Mesendoderm (in vitro differentiated cells): Measurements from ENCODE around the gene SPATA12.
"Not testable (repeated sequence)": the region's sequence is repeated elsewhere in the genome, so short reads cannot be mapped to it uniquely, and the experiment has no call there.

ENCODE experiments used
- DNase-seq: peaks from one replicate; pipeline ENCODE4 v3.0.0; 2013
- H2AK5ac ChIP-seq: 2 replicates; pipeline ENCODE4 v1.6.1; 2013; ENCODE audit warnings: low read length, inconsistent platforms
- H2BK120ac ChIP-seq: 2 replicates; pipeline ENCODE4 v1.6.1; 2013; ENCODE audit warnings: low read depth, mild to moderate bottlenecking, low read length, moderate library complexity, mixed read lengths
- H2BK15ac ChIP-seq: replicated peaks from 2 replicates; pipeline ENCODE4 v1.6.1; 2013; ENCODE audit warnings: low read depth, mild to moderate bottlenecking, moderate library complexity
- H2BK5ac ChIP-seq: 2 replicates; pipeline ENCODE4 v1.6.1; 2013; ENCODE audit warnings: low read length, inconsistent platforms
- H3K18ac ChIP-seq: 2 replicates; pipeline ENCODE4 v1.6.1; 2013; ENCODE audit warnings: mild to moderate bottlenecking, low read length, mixed read lengths
- H3K23ac ChIP-seq: one replicate; pipeline ENCODE4 v1.6.1; 2013; ENCODE audit warnings: low read length
- H3K27ac ChIP-seq: 2 replicates; pipeline ENCODE4 v1.5.1; 2013; ENCODE audit warnings: low read depth, mild to moderate bottlenecking, inconsistent platforms, low read length, moderate library complexity
- H3K27me3 ChIP-seq: 2 replicates; pipeline ENCODE4 v1.6.1; 2013; ENCODE audit warnings: low read length, control low read depth, mild to moderate bottlenecking, inconsistent platforms; ENCODE audit not compliant: insufficient read depth, poor library complexity
- H3K36me3 ChIP-seq: 2 replicates; pipeline ENCODE4 v1.6.1; 2013; ENCODE audit warnings: low read length, inconsistent platforms; ENCODE audit not compliant: control insufficient read depth, insufficient read depth
- H3K4ac ChIP-seq: one replicate; pipeline ENCODE4 v1.6.1; 2013; ENCODE audit warnings: low read depth, mild to moderate bottlenecking, low read length, moderate library complexity
- H3K4me1 ChIP-seq: 2 replicates; pipeline ENCODE4 v1.6.1; 2013; ENCODE audit warnings: low read depth, low read length, inconsistent platforms; ENCODE audit not compliant: control insufficient read depth
- H3K4me2 ChIP-seq: 2 replicates; pipeline ENCODE4 v1.6.1; 2013; ENCODE audit warnings: low read length
- H3K4me3 ChIP-seq: 2 replicates; pipeline ENCODE4 v1.5.1; 2013; ENCODE audit warnings: mild to moderate bottlenecking, low read length
- H3K56ac ChIP-seq: one replicate; pipeline ENCODE4 v1.6.1; 2013; ENCODE audit warnings: low read length
- H3K79me1 ChIP-seq: 2 replicates; pipeline ENCODE4 v1.6.1; 2013; ENCODE audit warnings: low read length, inconsistent platforms
- H3K79me2 ChIP-seq: 2 replicates; pipeline ENCODE4 v1.6.1; 2013; ENCODE audit warnings: mild to moderate bottlenecking, low read length; ENCODE audit not compliant: control insufficient read depth, insufficient read depth
- H3K9ac ChIP-seq: 2 replicates; pipeline ENCODE4 v1.6.1; 2013; ENCODE audit warnings: low read length, inconsistent platforms
- H4K5ac ChIP-seq: one replicate; pipeline ENCODE4 v1.6.1; 2013; ENCODE audit warnings: low read length
- H4K8ac ChIP-seq: one replicate; pipeline ENCODE4 v1.6.1; 2013; ENCODE audit warnings: low read depth, mild to moderate bottlenecking, control low read depth, low read length, moderate library complexity
- WGBS: extraction: QIAGEN DNeasy Blood & Tissue Kit; methylation state at CpG from one replicate; pipeline ENCODE4 v1.1.7; 2013; ENCODE audit warnings: low lambda C conversion rate, missing lambda C conversion rate; ENCODE audit not compliant: insufficient coverage; ENCODE audit errors: extremely low coverage; 5-methylcytosine and 5-hydroxymethylcytosine counted together

The SPATA12 gene

GRCh38 chr3:57083266-57083995 lies 23.0 kb downstream of the SPATA12 start:
- not testable (repeated sequence) for H3K79me2 ChIP-seq, DNase-seq, H3K56ac ChIP-seq, H3K79me1 ChIP-seq, H2BK15ac ChIP-seq, H3K23ac ChIP-seq, H2BK5ac ChIP-seq, H2BK120ac ChIP-seq, H3K27ac ChIP-seq, H4K8ac ChIP-seq, H3K4ac ChIP-seq, H3K27me3 ChIP-seq, H2AK5ac ChIP-seq, H3K9ac ChIP-seq, H4K5ac ChIP-seq, H3K4me2 ChIP-seq, H3K18ac ChIP-seq, H3K36me3 ChIP-seq, H3K4me3 ChIP-seq, H3K4me1 ChIP-seq
- no CpG with 5 or more reads among the region's 16 CpGs for WGBS

GRCh38 chr3:57085211-57085610 lies 24.7 kb downstream of the SPATA12 start:
- no peak for DNase-seq
- no peak overlapping the region for H2AK5ac ChIP-seq
- H3K4me1 ChIP-seq = peaks cover 1% of the 10 kb centered on the region
- WGBS = no CpG with 5 or more reads among the region's 4 CpGs
- H3K79me1 ChIP-seq = no peaks in the 10 kb centered on the region
- no peak overlapping the region for H4K8ac ChIP-seq
- H3K18ac ChIP-seq = no peak overlapping the region
- H3K4me3 ChIP-seq = no peak overlapping the region
- H2BK5ac ChIP-seq = no peak overlapping the region
- H3K23ac ChIP-seq = no peak overlapping the region
- H3K56ac ChIP-seq = no peak overlapping the region
- H3K27me3 ChIP-seq = no peaks in the 10 kb centered on the region
- no peak overlapping the region for H3K4me2 ChIP-seq
- no peak overlapping the region for H3K27ac ChIP-seq
- no peaks in the 10 kb centered on the region for H3K79me2 ChIP-seq
- no peak overlapping the region for H3K9ac ChIP-seq
- H4K5ac ChIP-seq = no peak overlapping the region
- H3K36me3 ChIP-seq = no peaks in the 10 kb centered on the region
- no peak overlapping the region for H3K4ac ChIP-seq
- H2BK15ac ChIP-seq = no peak overlapping the region
- H2BK120ac ChIP-seq = no peak overlapping the region

- Histone ChIP-seq H3K4me2 (no peak overlapping the region), H2BK120ac (no peak overlapping the region), H2BK5ac (no peak overlapping the region), H3K27me3 (no peaks in the 10 kb centered on the region), H2AK5ac (no peak overlapping the region), H3K36me3 (no peaks in the 10 kb centered on the region), H3K79me2 (no peaks in the 10 kb centered on the region), H3K56ac (no peak overlapping the region), H3K79me1 (no peaks in the 10 kb centered on the region), H3K27ac (no peak overlapping the region), H3K4me3 (no peak overlapping the region), H3K9ac (no peak overlapping the region), H3K4me1 (peaks cover 1% of the 10 kb centered on the region), H3K23ac (no peak overlapping the region), H3K4ac (no peak overlapping the region), H4K5ac (no peak overlapping the region), H3K18ac (no peak overlapping the region), H4K8ac (no peak overlapping the region), H2BK15ac (no peak overlapping the region)
- DNase-seq = no peak
These were observed 25.7 kb downstream of the SPATA12 start for GRCh38 chr3:57086201-57086600.

GRCh38 chr3:57087361-57088092 lies 27.1 kb downstream of the SPATA12 start:
- no peak overlapping the region for H3K4ac ChIP-seq
- no CpG with 5 or more reads among the region's 1 CpG for WGBS

GRCh38 chr3:57088503-57088902 lies 28.0 kb downstream of the SPATA12 start:
- Histone ChIP-seq H3K23ac (no peak overlapping the region), H4K8ac (no peak overlapping the region), H3K4me2 (no peak overlapping the region), H3K18ac (no peak overlapping the region), H3K4ac (no peak overlapping the region), H3K79me2 (peaks cover 2% of the 10 kb centered on the region), H3K27ac (no peak overlapping the region), H3K9ac (no peak overlapping the region), H2AK5ac (no peak overlapping the region), H3K56ac (no peak overlapping the region), H3K4me3 (no peak overlapping the region), H4K5ac (no peak overlapping the region), H3K4me1 (peaks cover 3% of the 10 kb centered on the region), H2BK5ac (no peak overlapping the region), H2BK120ac (no peak overlapping the region), H3K36me3 (no peaks in the 10 kb centered on the region), H2BK15ac (no peak overlapping the region), H3K79me1 (peaks cover 4% of the 10 kb centered on the region), H3K27me3 (no peaks in the 10 kb centered on the region)
- DNase-seq = no peak
- WGBS = no CpG with 5 or more reads among the region's 5 CpGs

More at GRCh38 chr3:57087361-57088092, 27.1 kb downstream of the SPATA12 start:
- Histone ChIP-seq H3K79me2 (peaks cover under 1% of the 10 kb centered on the region), H4K5ac (no peak overlapping the region), H3K79me1 (peaks cover under 1% of the 10 kb centered on the region), H2BK120ac (no peak overlapping the region), H3K4me1 (peaks cover 3% of the 10 kb centered on the region), H3K4me2 (no peak overlapping the region), H3K18ac (no peak overlapping the region), H3K27ac (no peak overlapping the region), H3K56ac (no peak overlapping the region), H2AK5ac (no peak overlapping the region), H3K36me3 (no peaks in the 10 kb centered on the region), H3K9ac (no peak overlapping the region), H4K8ac (no peak overlapping the region), H2BK5ac (no peak overlapping the region), H3K23ac (no peak overlapping the region), H3K4me3 (no peak overlapping the region), H2BK15ac (no peak overlapping the region), H3K27me3 (no peaks in the 10 kb centered on the region)
- DNase-seq = no peak
